Measurements from ENCODE around the gene MAP3K9. TPM values are rescaled to one million over a fixed set of nuclear protein-coding genes. Genes with fewer than 3 reads are reported as not detected.

Gene MAP3K9
- total and polyA plus RNA-seq, 12 donors, result 0.37 to 2.4 (median 1.4) TPM

DNA sequence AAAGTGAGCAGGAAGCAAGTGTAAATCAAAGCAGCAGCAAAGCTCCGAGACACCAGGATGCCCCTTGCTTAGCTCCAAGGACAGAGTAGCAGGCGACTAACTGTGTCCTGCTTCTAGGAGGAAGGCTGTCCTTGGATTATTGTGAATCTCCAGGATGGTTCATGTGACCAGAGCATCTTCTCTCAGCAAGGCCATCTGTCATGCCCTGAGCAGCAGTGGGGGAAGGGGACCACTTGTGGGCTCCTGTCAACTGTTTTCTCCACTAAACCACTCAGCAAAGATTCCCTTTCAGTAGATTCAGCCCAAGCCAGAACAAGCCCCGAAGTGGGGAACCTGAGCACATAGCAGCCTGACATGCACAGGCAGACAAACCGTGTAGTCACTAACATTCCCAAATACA lies 19.4 kb downstream of the MAP3K9 start:
- Histone ChIP-seq H3K4me1 (peaks cover 0 to 8% (median 0%) of the 10 kb centered on the region in 9 donors), H3K27me3 (peaks cover 0 to 2% (median 0%) of the 10 kb centered on the region in 7 donors), H3K9me3 (no peaks in the 10 kb centered on the region), H3K36me3 (no peaks in the 10 kb centered on the region), H3K4me3 (no peak overlapping the region), H3K27ac (no peak overlapping the region)
- TF ChIP-seq, protein P1, sequence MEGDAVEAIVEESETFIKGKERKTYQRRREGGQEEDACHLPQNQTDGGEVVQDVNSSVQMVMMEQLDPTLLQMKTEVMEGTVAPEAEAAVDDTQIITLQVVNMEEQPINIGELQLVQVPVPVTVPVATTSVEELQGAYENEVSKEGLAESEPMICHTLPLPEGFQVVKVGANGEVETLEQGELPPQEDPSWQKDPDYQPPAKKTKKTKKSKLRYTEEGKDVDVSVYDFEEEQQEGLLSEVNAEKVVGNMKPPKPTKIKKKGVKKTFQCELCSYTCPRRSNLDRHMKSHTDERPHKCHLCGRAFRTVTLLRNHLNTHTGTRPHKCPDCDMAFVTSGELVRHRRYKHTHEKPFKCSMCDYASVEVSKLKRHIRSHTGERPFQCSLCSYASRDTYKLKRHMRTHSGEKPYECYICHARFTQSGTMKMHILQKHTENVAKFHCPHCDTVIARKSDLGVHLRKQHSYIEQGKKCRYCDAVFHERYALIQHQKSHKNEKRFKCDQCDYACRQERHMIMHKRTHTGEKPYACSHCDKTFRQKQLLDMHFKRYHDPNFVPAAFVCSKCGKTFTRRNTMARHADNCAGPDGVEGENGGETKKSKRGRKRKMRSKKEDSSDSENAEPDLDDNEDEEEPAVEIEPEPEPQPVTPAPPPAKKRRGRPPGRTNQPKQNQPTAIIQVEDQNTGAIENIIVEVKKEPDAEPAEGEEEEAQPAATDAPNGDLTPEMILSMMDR (IDR thresholded peaks at IDR 0.05), result no peak
- 78 to 82% methylated on average over 4 of the region's 4 CpGs for WGBS, 2 donors
- no peak for DNase-seq
- no peak for ATAC-seq
- intact Hi-C loops (cut with DNase I), result no loop called here

DNA sequence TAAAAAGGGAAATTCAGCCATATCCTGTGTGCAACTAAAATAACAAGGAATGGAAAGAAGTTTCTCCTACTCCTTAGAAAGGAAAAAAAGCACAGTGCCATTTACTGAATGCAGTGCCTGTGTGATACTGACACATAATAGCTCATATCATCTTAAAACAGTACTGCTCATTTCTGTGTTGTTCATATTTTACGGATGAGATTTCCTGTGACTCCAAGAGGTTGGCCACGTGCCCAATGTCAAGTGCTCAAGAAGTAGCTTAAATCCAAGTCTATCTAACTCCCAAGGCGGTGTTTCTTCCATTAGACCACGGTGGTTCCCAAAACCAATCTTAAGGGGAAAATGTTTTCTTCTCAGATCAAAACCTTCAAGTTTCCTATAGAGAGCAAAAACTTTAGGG lies 20.0 kb downstream of the MAP3K9 start:
- peaks cover 0 to 8% (median 0%) of the 10 kb centered on the region in 9 donors for H3K4me1 ChIP-seq
- TF ChIP-seq, protein P1 (IDR thresholded peaks at IDR 0.05), result no peak
- H3K27ac ChIP-seq, result no peak overlapping the region
- no peaks in the 10 kb centered on the region for H3K9me3 ChIP-seq
- intact Hi-C loops (cut with DNase I), result no loop called here
- H3K4me3 ChIP-seq, result no peak overlapping the region
- H3K36me3 ChIP-seq, result no peaks in the 10 kb centered on the region
- 19 to 36% methylated on average over 4 of the region's 4 CpGs for WGBS, 2 donors
- ATAC-seq (no peak), DNase-seq (no peak)
- H3K27me3 ChIP-seq, result peaks cover 0 to 7% (median 0%) of the 10 kb centered on the region in 7 donors

DNA sequence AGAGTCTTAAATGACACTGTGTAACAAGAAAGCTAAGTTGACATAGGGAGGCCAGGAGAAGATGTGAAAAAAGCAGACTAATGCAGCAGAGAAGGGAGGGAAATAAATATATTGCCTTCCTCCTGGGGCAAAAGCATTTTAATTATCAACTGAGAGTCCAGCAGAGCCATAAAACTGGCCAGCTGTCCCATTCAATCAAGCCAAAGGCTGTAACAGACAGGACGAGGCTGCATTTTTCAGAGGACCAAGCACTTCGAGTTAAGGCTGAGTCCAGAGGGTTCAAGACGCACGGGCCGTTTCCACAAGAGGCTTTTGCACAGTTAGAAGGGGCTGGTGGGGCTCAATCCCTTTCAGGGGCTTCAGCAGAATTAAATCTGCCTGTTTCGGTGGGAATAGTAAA lies 20.4 kb downstream of the MAP3K9 start:
- no peak overlapping the region for H3K4me3 ChIP-seq
- DNase-seq (no peak), ATAC-seq (no peak)
- TF ChIP-seq, protein P1 (IDR thresholded peaks at IDR 0.05), result no peak
- no peaks in the 10 kb centered on the region for H3K36me3 ChIP-seq
- H3K27me3 ChIP-seq, result peaks cover 0 to 7% (median 0%) of the 10 kb centered on the region in 7 donors
- H3K27ac ChIP-seq, result no peak overlapping the region
- WGBS, 2 donors, result 52 to 61% methylated on average over 6 of the region's 6 CpGs
- H3K4me1 ChIP-seq, result peaks cover 0 to 8% (median 0%) of the 10 kb centered on the region in 9 donors
- intact Hi-C loops (cut with DNase I), result no loop called here
- H3K9me3 ChIP-seq, result no peaks in the 10 kb centered on the region

DNA sequence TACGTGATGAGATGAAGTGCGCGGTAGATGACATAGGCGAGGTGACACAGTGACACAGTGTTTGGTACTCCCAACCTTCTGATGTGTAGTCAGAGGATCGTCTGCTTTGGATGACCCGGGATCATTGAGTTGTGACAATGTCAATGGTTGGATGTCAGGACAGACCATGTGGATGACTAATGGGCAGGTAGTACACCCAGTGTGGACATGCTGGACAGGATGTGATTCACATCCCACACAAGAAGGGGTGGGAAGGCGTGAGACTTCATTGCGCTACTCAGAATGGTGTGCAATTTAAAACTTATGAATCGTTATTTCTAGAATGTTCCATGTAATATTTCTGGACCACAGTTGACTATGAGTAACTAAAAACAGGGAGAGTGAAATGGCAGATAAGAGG lies 23.8 kb downstream of the MAP3K9 start:
- DNase-seq, result no peak
- no peak for ATAC-seq
- 93 to 94% methylated on average over 9 of the region's 9 CpGs for WGBS, 2 donors

More for the DNA sequence above, 23.8 kb downstream of the MAP3K9 start:
- TF ChIP-seq, protein P1 (IDR thresholded peaks at IDR 0.05), result no peak
- H3K4me1 ChIP-seq, result peaks cover 0 to 10% (median 0%) of the 10 kb centered on the region in 9 donors
- peaks cover 0 to 7% (median 0%) of the 10 kb centered on the region in 7 donors for H3K27me3 ChIP-seq
- H3K9me3 ChIP-seq, result no peaks in the 10 kb centered on the region
- no peak overlapping the region for H3K27ac ChIP-seq
- intact Hi-C loops (cut with DNase I), result no loop called here
- H3K4me3 ChIP-seq, result no peak overlapping the region
- no peaks in the 10 kb centered on the region for H3K36me3 ChIP-seq

Measured in heart right ventricle (tissue), 16 donors.